MCF 10A (cell line): ENCODE data around the gene TTC19. TPM values are rescaled to one million over a fixed set of nuclear protein-coding genes. Genes with fewer than 3 reads are reported as not detected.

Experiments
- BruUV-seq: library from RNA; stranded (reverse); fragments of 400-500 nt; replicated peaks from 2 replicates; lab custom pipeline; 2021; lab: Mats Ljungman, UMichigan
- CTCF ChIA-PET: fragments of 300-600 bp; sonication (Branson Sonifier 250); formaldehyde crosslinking; extraction: SDS; loops from one replicate; lab custom pipeline; 2021; ENCODE audit warnings: antibody characterized with exemption, inconsistent platforms; lab: Yijun Ruan, JAX
- POLR2A ChIA-PET: fragments of 300-600, 350-650 bp; sonication (Branson Sonifier 250); formaldehyde crosslinking; extraction: SDS; loops from one replicate; lab custom pipeline; 2020; ENCODE audit warnings: antibody characterized with exemption, inconsistent platforms; lab: Yijun Ruan, JAX
- DNase-seq: peaks from one replicate; pipeline ENCODE4 v3.0.0-alpha.2; 2018; ENCODE audit not compliant: unreplicated experiment
- H3K27ac Mint-ChIP-seq: one replicate; pipeline ENCODE4 v1.8.0; 2022; ENCODE audit warnings: mild to moderate bottlenecking, low read depth, mixed read lengths; ENCODE audit not compliant: unreplicated experiment
- H3K27me3 Mint-ChIP-seq: one replicate; pipeline ENCODE4 v1.8.0; 2022; ENCODE audit warnings: mixed read lengths; ENCODE audit not compliant: insufficient read depth, unreplicated experiment
- H3K36me3 Mint-ChIP-seq: one replicate; pipeline ENCODE4 v1.8.0; 2022; ENCODE audit warnings: mild to moderate bottlenecking, moderate library complexity, mixed read lengths; ENCODE audit not compliant: insufficient read depth, unreplicated experiment
- H3K4me1 Mint-ChIP-seq: one replicate; pipeline ENCODE4 v1.8.0; 2022; ENCODE audit warnings: mixed read lengths; ENCODE audit not compliant: insufficient read depth, unreplicated experiment
- H3K4me3 Mint-ChIP-seq: one replicate; pipeline ENCODE4 v1.8.0; 2022; ENCODE audit warnings: mild to moderate bottlenecking, moderate library complexity, mixed read lengths; ENCODE audit not compliant: unreplicated experiment
- H3K9me3 Mint-ChIP-seq: one replicate; pipeline ENCODE4 v1.8.0; 2022; ENCODE audit warnings: mixed read lengths; ENCODE audit not compliant: unreplicated experiment
- intact Hi-C: fragments of 100-400 bp; cut with micrococcal nuclease; formaldehyde crosslinking; loops from 2 replicates; pipeline ENCODE4 v1.14.1; 2022
- total RNA-seq: library from RNA; stranded (reverse); gene quantifications from 2 replicates; pipeline ENCODE4 v1.2.3, GENCODE V29; 2022
- TF ChIP-seq, protein P1 (sequence below): fragments of 200-600 bp; IDR thresholded peaks from one replicate; pipeline ENCODE4 v1.8.0; 2022; ENCODE audit warnings: antibody characterized with exemption, mild to moderate bottlenecking; ENCODE audit not compliant: unreplicated experiment

TTC19 gene
- total RNA-seq, 1 experiment from 2014 or later: 46.7 TPM

DNA sequence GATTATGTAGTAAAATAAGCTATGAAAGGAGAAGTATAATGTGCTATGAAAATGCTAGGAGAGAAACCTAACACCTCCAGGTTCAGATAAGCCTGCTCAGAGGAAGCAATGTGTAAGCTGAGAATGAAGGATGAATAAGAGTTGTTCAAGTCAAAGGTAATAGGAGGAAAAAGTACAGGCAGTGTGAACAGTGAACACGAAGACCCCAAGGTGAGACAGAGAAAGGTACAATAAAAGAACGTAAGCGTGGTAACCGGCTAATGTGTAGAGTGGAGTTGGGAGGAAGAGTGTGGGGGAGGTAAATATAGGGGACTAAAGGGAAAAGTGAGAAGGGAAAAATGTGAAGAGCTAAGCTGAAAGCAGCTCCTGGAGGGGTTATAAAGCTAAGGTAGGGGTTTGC, 74.2 kb downstream of the TTC19 start:
- Mint-ChIP-seq H3K4me3 (no peak overlapping the region), H3K4me1 (no peaks in the 10 kb centered on the region), H3K9me3 (no peaks in the 10 kb centered on the region), H3K27ac (no peak overlapping the region), H3K27me3 (no peaks in the 10 kb centered on the region), H3K36me3 (peaks cover 91% of the 10 kb centered on the region)
- TF ChIP-seq, protein P1, sequence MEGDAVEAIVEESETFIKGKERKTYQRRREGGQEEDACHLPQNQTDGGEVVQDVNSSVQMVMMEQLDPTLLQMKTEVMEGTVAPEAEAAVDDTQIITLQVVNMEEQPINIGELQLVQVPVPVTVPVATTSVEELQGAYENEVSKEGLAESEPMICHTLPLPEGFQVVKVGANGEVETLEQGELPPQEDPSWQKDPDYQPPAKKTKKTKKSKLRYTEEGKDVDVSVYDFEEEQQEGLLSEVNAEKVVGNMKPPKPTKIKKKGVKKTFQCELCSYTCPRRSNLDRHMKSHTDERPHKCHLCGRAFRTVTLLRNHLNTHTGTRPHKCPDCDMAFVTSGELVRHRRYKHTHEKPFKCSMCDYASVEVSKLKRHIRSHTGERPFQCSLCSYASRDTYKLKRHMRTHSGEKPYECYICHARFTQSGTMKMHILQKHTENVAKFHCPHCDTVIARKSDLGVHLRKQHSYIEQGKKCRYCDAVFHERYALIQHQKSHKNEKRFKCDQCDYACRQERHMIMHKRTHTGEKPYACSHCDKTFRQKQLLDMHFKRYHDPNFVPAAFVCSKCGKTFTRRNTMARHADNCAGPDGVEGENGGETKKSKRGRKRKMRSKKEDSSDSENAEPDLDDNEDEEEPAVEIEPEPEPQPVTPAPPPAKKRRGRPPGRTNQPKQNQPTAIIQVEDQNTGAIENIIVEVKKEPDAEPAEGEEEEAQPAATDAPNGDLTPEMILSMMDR: no peak
- BruUV-seq: no TSS peak
- ChIA-PET POLR2A (no interaction called here), CTCF (interaction anchor here (0.7 kb wide), 1 partner anchor 231 kb away, joined by 6 read pairs; no protein-coding TSS in a partner anchor)
- intact Hi-C loops: no loop called here
- DNase-seq: no peak

DNA sequence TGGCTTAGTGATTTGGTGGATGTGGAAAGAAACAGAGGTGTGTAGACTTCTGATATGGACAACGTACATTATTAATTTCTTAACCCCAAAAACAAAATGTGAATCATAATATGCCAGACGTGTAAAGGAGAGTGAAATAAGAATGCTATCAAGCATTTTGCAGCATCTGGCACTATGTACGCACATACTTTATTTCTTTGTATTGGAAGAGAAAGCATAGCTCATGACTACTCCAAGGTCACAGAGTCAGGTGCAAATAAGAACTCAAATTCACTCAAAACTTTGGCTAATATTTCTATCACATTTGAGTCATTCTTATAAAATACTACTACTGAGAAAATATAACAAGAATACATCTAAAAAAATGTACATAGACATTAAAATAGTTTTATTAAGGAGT, 74.8 kb downstream of the TTC19 start:
- POLR2A ChIA-PET: no interaction called here
- no peak for DNase-seq
- no peak overlapping the region for H3K27ac Mint-ChIP-seq
- no peak overlapping the region for H3K4me3 Mint-ChIP-seq
- H3K4me1 Mint-ChIP-seq: no peaks in the 10 kb centered on the region
- TF ChIP-seq, protein P1: no peak
- CTCF ChIA-PET: interaction anchor here (1.3 kb wide), 1 partner anchor 98 kb away, joined by 3 read pairs; no protein-coding TSS in a partner anchor
- no TSS peak for BruUV-seq
- no peaks in the 10 kb centered on the region for H3K9me3 Mint-ChIP-seq
- peaks cover 91% of the 10 kb centered on the region for H3K36me3 Mint-ChIP-seq
- intact Hi-C loops: no loop called here
- no peaks in the 10 kb centered on the region for H3K27me3 Mint-ChIP-seq

DNA sequence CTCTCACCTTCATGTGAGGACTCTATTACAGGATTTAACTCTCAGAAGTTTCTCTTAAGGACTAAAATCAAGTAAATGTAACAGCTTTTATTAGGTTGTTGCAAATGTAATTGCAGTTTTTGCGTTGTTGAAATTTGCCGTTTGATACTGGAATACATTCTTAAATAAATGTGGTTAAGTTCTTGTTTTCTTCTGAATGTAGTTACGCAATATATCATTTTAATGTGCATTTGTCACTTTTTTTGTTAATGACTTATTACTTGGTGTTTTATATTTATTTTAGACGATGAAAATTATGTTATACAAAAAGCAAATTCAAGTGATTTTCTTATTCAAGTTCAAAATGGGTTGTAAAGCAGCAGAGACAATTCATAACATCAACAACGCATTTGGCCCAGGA, 76.3 kb downstream of the TTC19 start:
- no peaks in the 10 kb centered on the region for H3K27me3 Mint-ChIP-seq
- BruUV-seq: no TSS peak
- H3K4me1 Mint-ChIP-seq: no peaks in the 10 kb centered on the region
- ChIA-PET CTCF (interaction anchor here (0.6 kb wide), 2 partner anchors 139 to 965 kb away, joined by 3 to 4 read pairs; no protein-coding TSS in a partner anchor), POLR2A (interaction anchor here (1.2 kb wide), 1 partner anchor 20 kb away, joined by 3 read pairs; no protein-coding TSS in a partner anchor)
- intact Hi-C loops: no loop called here
- H3K9me3 Mint-ChIP-seq: no peaks in the 10 kb centered on the region
- no peak for DNase-seq
- H3K36me3 Mint-ChIP-seq: peaks cover 91% of the 10 kb centered on the region
- TF ChIP-seq, protein P1: no peak
- no peak overlapping the region for H3K27ac Mint-ChIP-seq
- H3K4me3 Mint-ChIP-seq: no peak overlapping the region

Other genes starting within 250 kb of the TTC19 start
- 21.7 and 26.0 TPM in 2 replicates for gene ADORA2B, start 54.7 kb upstream of the TTC19 start, total RNA-seq
- gene ZSWIM7, start 120 bp upstream of the TTC19 start, total RNA-seq: 44.1 and 63.3 TPM in 2 replicates
- gene NCOR1, start 215.7 kb downstream of the TTC19 start, total RNA-seq: 120 and 138 TPM in 2 replicates
- 28.5 and 31.3 TPM in 2 replicates for gene PIGL, start 217.4 kb downstream of the TTC19 start, total RNA-seq